HepG2 (cell line): ENCODE results near the gene VDR. TPM values are rescaled to one million over a fixed set of nuclear protein-coding genes. Genes with fewer than 3 reads are reported as not detected.
A peak's percentile ranks its signal among the peaks of the same experiment; 100 is the strongest.

Experiments
- ATF7 ChIP-seq, 2 experiments: fragments of 450-650 bp in 1 of 2; sonication (generic) in 1 of 2; formaldehyde crosslinking in 1 of 2; IDR thresholded peaks; 2 replicates each; pipeline versions ENCODE4 v1.4.0 to v1.6.1; 2016 to 2020; ENCODE audit warnings: antibody characterized with exemption in 1 of 2, mild to moderate bottlenecking in 1 of 2, missing genetic modification reagents in 1 of 2
- ATF7-NPFF ChIP-seq: sonication (generic); formaldehyde crosslinking; IDR thresholded peaks from 2 replicates; pipeline ENCODE4 v1.8.1; 2023; ENCODE audit warnings: mild to moderate bottlenecking, low read depth, missing genetic modification reagents, moderate library complexity
- CHCHD3 ChIP-seq: sonication (generic); formaldehyde crosslinking; IDR thresholded peaks from 2 replicates; pipeline ENCODE4 v1.8.0; 2022; ENCODE audit warnings: mild to moderate bottlenecking, missing genetic modification reagents, moderate library complexity
- FOXA1 ChIP-seq, 2 experiments: fragments of 450-650 bp in 1 of 2; sonication (generic) in 1 of 2; formaldehyde crosslinking in 1 of 2; IDR thresholded peaks; 2 replicates each; pipeline versions ENCODE4 v1.4.0 to v1.6.1; 2016 to 2020; ENCODE audit warnings: missing genetic modification reagents in 1 of 2
- HMGXB3 ChIP-seq: sonication (generic); formaldehyde crosslinking; IDR thresholded peaks from 2 replicates; pipeline ENCODE4 v1.4.0; 2020; ENCODE audit warnings: missing genetic modification reagents, borderline replicate concordance
- JUNB ChIP-seq: sonication (generic); formaldehyde crosslinking; IDR thresholded peaks from 2 replicates; pipeline ENCODE4 v1.8.0; 2022; ENCODE audit warnings: missing genetic modification reagents, mild to moderate bottlenecking, borderline replicate concordance
- KDM6A ChIP-seq: IDR thresholded peaks from 2 replicates; pipeline ENCODE4 v1.6.1; 2016; ENCODE audit warnings: low read depth
- LCORL ChIP-seq, 2 experiments: fragments of 450-650 bp in 1 of 2; sonication (generic) in 1 of 2; formaldehyde crosslinking in 1 of 2; IDR thresholded peaks; 2 replicates each; pipeline versions ENCODE4 v1.5.0 to v1.6.1; 2017 to 2020; ENCODE audit warnings: antibody characterized with exemption in 1 of 2, missing genetic modification reagents in 1 of 2
- MXD4 ChIP-seq: IDR thresholded peaks from 2 replicates; pipeline ENCODE4 v1.6.1; 2016; ENCODE audit warnings: mild to moderate bottlenecking, missing biosample characterization, missing genetic modification reagents
- NR2F6 ChIP-seq, 2 experiments: IDR thresholded peaks; 2 replicates each; pipeline ENCODE4 v1.6.1; 2016; ENCODE audit warnings: antibody characterized with exemption in 1 of 2, mild to moderate bottlenecking in 1 of 2
- NR3C1 ChIP-seq: sonication (generic); formaldehyde crosslinking; IDR thresholded peaks from 2 replicates; pipeline ENCODE4 v1.4.0; 2020; ENCODE audit warnings: missing genetic modification reagents
- RNF2 ChIP-seq: fragments of 450-650 bp; conservative IDR thresholded peaks from 2 replicates; pipeline ENCODE4 v1.6.1; 2016; ENCODE audit warnings: low read depth
- SOX13 ChIP-seq, 3 experiments: fragments of 450-650 bp in 1 of 3; sonication (generic) in 1 of 3; formaldehyde crosslinking in 1 of 3; IDR thresholded peaks in 2 of 3; conservative IDR thresholded peaks in 1 of 3; 2 replicates each; pipeline versions ENCODE4 v1.5.0 to v1.6.1; 2016 to 2020; ENCODE audit warnings: antibody characterized with exemption in 1 of 3, mild to moderate bottlenecking in 1 of 3, missing compliant biosample characterization in 1 of 3, missing genetic modification reagents in 1 of 3, moderate library complexity in 1 of 3
- SPEN ChIP-seq: sonication (generic); formaldehyde crosslinking; IDR thresholded peaks from 2 replicates; pipeline ENCODE4 v1.5.1; 2020; ENCODE audit warnings: low read depth, mild to moderate bottlenecking, missing genetic modification reagents
- SRSF1 ChIP-seq: fragments of 200-400 bp; formaldehyde crosslinking; optimal IDR thresholded peaks from 2 replicates; pipeline ENCODE3; 2017; ENCODE audit warnings: mild to moderate bottlenecking, low read depth, low read length, moderate library complexity
- TBX2 ChIP-seq: sonication (generic); formaldehyde crosslinking; IDR thresholded peaks from 2 replicates; pipeline ENCODE4 v1.5.0; 2020; ENCODE audit warnings: missing genetic modification reagents, mild to moderate bottlenecking, borderline replicate concordance
- THAP11 ChIP-seq: IDR thresholded peaks from 2 replicates; pipeline ENCODE4 v1.6.1; 2016; ENCODE audit warnings: missing biosample characterization, missing genetic modification reagents
- ZBTB1 ChIP-seq: sonication (generic); formaldehyde crosslinking; IDR thresholded peaks from 2 replicates; pipeline ENCODE4 v1.4.0; 2020; ENCODE audit warnings: missing genetic modification reagents, borderline replicate concordance
- ZNF441 ChIP-seq: sonication (generic); formaldehyde crosslinking; IDR thresholded peaks from 2 replicates; pipeline ENCODE4 v1.7.0; 2021; ENCODE audit warnings: missing genetic modification reagents, borderline replicate concordance
- ZNF564 ChIP-seq: sonication (generic); formaldehyde crosslinking; IDR thresholded peaks from 2 replicates; pipeline ENCODE4 v1.8.1; 2023; ENCODE audit warnings: mild to moderate bottlenecking, missing genetic modification reagents
- ZNF614 ChIP-seq: IDR thresholded peaks from 2 replicates; pipeline ENCODE4 v1.6.1; 2018; ENCODE audit warnings: missing biosample characterization, missing genetic modification reagents, inconsistent platforms, borderline replicate concordance
- polyA plus RNA-seq, 8 experiments: library from polyadenylated mRNA; depleted of rRNA in 3 of 8; stranded (reverse) in 7 of 8; unstranded in 1 of 8; fragments of >200 nt; fragmentation: Illumina TruSeq in 4 of 8; extraction: Trizol in 4 of 8; gene quantifications; 2 replicates each; pipeline versions ENCODE4 v1.2.1 to v1.2.3, GENCODE V29; 2011 to 2016; ENCODE audit warnings: low read depth in 4 of 8, missing spikeins in 1 of 8, mixed read lengths in 1 of 8; ENCODE audit not compliant: insufficient read depth in 1 of 8
- total RNA-seq, 5 experiments: library from RNA; depleted of rRNA; stranded (reverse); fragments of >200 nt; fragmentation: Illumina TruSeq; extraction: Trizol; gene quantifications; 2 replicates each; pipeline ENCODE4 v1.2.3, GENCODE V29; 2016; ENCODE audit warnings: low read depth in 1 of 5
- TF ChIP-seq, protein P1 (sequence below): sonication (generic); formaldehyde crosslinking; IDR thresholded peaks from 2 replicates; pipeline ENCODE4 v1.4.0; 2020; ENCODE audit warnings: mild to moderate bottlenecking, missing genetic modification reagents

VDR gene
- total and polyA plus RNA-seq, 2 of the 13 experiments (the other 11 are each of a cell fraction or from before 2014, with no cell fraction given), result 0.08 to 0.33 TPM

DNA sequence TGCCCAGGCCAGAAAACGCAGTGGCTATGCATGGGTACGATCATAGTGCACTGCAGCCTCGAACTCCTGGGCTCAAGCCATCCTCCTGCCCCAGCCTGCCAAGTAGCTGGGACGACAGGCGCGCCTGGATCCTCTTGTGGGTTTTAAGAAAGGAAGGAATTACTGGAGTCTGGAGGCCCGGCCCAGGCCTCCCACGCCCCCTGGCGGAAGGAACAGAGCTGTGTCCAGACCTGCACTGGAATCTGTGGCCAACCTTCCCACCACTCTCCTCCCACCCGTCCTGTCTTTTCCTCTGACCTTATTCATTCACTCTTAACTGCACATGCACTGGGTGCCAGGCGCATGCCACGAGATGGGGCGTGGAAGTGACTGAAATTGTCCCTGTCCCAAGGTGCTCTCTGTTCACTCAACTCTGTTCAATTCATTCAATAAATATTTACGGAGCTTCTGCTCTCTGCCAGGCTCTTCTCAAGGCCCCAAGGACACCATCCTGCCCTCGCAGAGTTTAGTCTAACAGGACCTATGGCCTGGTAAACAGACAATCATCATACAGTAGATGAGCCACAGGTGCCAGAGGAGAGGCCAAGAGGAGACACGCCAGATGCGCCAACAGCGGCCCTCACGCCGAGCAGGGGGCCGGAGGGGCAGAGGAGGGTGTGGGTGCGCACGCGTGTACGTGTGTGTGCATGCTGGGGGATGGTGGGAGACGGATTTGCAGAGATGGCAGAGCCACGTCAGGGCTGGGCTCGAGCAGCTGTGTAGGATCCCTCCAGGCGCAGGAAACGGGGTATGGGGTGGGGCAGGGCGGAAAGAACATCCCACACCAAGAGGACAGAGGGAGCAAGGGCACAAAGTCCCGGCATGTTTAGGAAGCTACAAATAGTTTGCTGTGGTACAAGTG lies 44.9 kb upstream of the VDR start (continued):
- 0 out of 2 replicates have a peak, but pooled peaks have one; percentile 40 for TF ChIP-seq HMGXB3 (CRISPR knock-in tag)
- no peak for TF ChIP-seq CHCHD3
- peak; percentile 59 for TF ChIP-seq SPEN
- 0 out of 2 replicates have a peak, but pooled peaks have one; percentile 41 for TF ChIP-seq ATF7-NPFF (CRISPR knock-in tag)
- TF ChIP-seq KDM6A (CRISPR knock-in tag), result peak; percentile 48; the same call in 1 of the 2 replicates
- peak; percentile 73 for TF ChIP-seq ZNF614 (CRISPR knock-in tag)
- no peak for TF ChIP-seq ZNF441
- TF ChIP-seq ATF7 (IDR thresholded peaks at IDR 0.05), result no peak
- peak; percentile 50; the same call in 1 of the 2 replicates for TF ChIP-seq ATF7 (CRISPR knock-in tag; IDR thresholded peaks at IDR 0.05)
- TF ChIP-seq JUNB (CRISPR knock-in tag), result no peak
- peak; percentile 44; the same call in 1 of the 2 replicates for TF ChIP-seq TBX2 (CRISPR knock-in tag)
- no peak for TF ChIP-seq NR3C1 (CRISPR knock-in tag)
- TF ChIP-seq ZBTB1 (CRISPR knock-in tag), result no peak
- TF ChIP-seq FOXA1 (IDR thresholded peaks at IDR 0.05), result no peak
- peak; percentile 50; the same call in 1 of the 2 replicates for TF ChIP-seq FOXA1 (CRISPR knock-in tag; IDR thresholded peaks at IDR 0.05)
- TF ChIP-seq, protein P1, sequence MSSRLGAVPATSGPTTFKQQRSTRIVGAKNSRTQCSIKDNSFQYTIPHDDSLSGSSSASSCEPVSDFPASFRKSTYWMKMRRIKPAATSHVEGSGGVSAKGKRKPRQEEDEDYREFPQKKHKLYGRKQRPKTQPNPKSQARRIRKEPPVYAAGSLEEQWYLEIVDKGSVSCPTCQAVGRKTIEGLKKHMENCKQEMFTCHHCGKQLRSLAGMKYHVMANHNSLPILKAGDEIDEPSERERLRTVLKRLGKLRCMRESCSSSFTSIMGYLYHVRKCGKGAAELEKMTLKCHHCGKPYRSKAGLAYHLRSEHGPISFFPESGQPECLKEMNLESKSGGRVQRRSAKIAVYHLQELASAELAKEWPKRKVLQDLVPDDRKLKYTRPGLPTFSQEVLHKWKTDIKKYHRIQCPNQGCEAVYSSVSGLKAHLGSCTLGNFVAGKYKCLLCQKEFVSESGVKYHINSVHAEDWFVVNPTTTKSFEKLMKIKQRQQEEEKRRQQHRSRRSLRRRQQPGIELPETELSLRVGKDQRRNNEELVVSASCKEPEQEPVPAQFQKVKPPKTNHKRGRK (CRISPR knock-in tag), result no peak
- no peak for TF ChIP-seq LCORL (IDR thresholded peaks at IDR 0.05)
- TF ChIP-seq LCORL (CRISPR knock-in tag; IDR thresholded peaks at IDR 0.05), result peak; percentile 91
- TF ChIP-seq THAP11, result peak; percentile 45; the same call in 1 of the 2 replicates
- TF ChIP-seq SOX13 (IDR thresholded peaks at IDR 0.05), result no peak
- TF ChIP-seq SOX13 (CRISPR knock-in tag; conservative IDR thresholded peaks at IDR 0.05 in 1 of 2, IDR thresholded peaks at IDR 0.05 in 1 of 2), result peak in 1 of 2 experiments; percentile 39; a peak in 1 of 4 replicates
- 0 out of 2 replicates have a peak, but pooled peaks have one; percentile 66 for TF ChIP-seq ZNF564 (CRISPR knock-in tag)
- TF ChIP-seq SRSF1, result no peak
- TF ChIP-seq NR2F6 (IDR thresholded peaks at IDR 0.05), result peak; percentile 14; the same call in 1 of the 2 replicates
- no peak for TF ChIP-seq NR2F6 (CRISPR knock-in tag; IDR thresholded peaks at IDR 0.05)
- TF ChIP-seq MXD4, result peak; percentile 69
- 0 out of 2 replicates have a peak, but pooled peaks have one; percentile 42 for TF ChIP-seq RNF2
